ENCODE results near the gene MOB1B.

GRCh38 chr4:70932984-70933383, 30.8 kb downstream of the MOB1B start:
- no peak for TF ChIP-seq POLR2AphosphoS5 (IDR thresholded peaks at IDR 0.05)
- no peak for TF ChIP-seq POLR2A (IDR thresholded peaks at IDR 0.05)
- TF ChIP-seq CTCF (IDR thresholded peaks at IDR 0.05) = no peak

Measured in upper lobe of left lung (tissue), 4 donors.